IMR-90 (cell line): ENCODE results near the gene GPR180. TPM values are rescaled to one million over a fixed set of nuclear protein-coding genes. Genes with fewer than 3 reads are reported as not detected.

ENCODE experiments used
- ATAC-seq: fragments of 200-7000 bp; cut with Tn5 transposase; 2 replicates; pipeline ENCODE4 v1.9.1; 2020; ENCODE audit warnings: low read depth, mild to moderate bottlenecking, moderate library complexity
- BruUV-seq: library from RNA; stranded (reverse); fragments of 400-500 nt; replicated peaks from 2 replicates; lab custom pipeline; 2021; lab: Mats Ljungman, UMichigan
- CTCF ChIA-PET: fragments of 300-600 bp; formaldehyde crosslinking; extraction: SDS; loops from one replicate; lab custom pipeline; 2021; ENCODE audit warnings: antibody characterized with exemption; lab: Yijun Ruan, JAX
- POLR2A ChIA-PET: fragments of 300-600 bp; sonication (Branson Sonifier 250); formaldehyde crosslinking; loops from one replicate; lab custom pipeline; 2022; ENCODE audit warnings: antibody characterized with exemption; ENCODE audit not compliant: unreplicated experiment; lab: Charles Lee
- DNase-seq: peaks from one replicate; pipeline ENCODE4 v3.0.0; 2013
- H2AFZ ChIP-seq: replicated peaks from 2 replicates; pipeline ENCODE3; 2013; ENCODE audit warnings: low read length, mild to moderate bottlenecking; ENCODE audit not compliant: poor library complexity
- H2AK5ac ChIP-seq: 2 replicates; pipeline ENCODE4 v1.6.1; 2013; ENCODE audit warnings: low read depth, low read length, inconsistent platforms
- H2AK9ac ChIP-seq: replicated peaks from 2 replicates; pipeline ENCODE3; 2013; ENCODE audit warnings: mild to moderate bottlenecking, low read depth, low read length, moderate library complexity; ENCODE audit not compliant: poor library complexity
- H2BK120ac ChIP-seq: 2 replicates; pipeline ENCODE4 v1.6.1; 2013; ENCODE audit warnings: low read depth, low read length, inconsistent platforms
- H2BK15ac ChIP-seq: 3 replicates; pipeline ENCODE4 v1.6.1; 2013; ENCODE audit warnings: low read depth, low read length, inconsistent platforms
- H2BK20ac ChIP-seq: 2 replicates; pipeline ENCODE4 v1.6.1; 2013; ENCODE audit warnings: low read depth, mild to moderate bottlenecking, inconsistent platforms, low read length, moderate library complexity
- H2BK5ac ChIP-seq: 2 replicates; pipeline ENCODE4 v1.6.1; 2013; ENCODE audit warnings: mild to moderate bottlenecking, low read depth, low read length, inconsistent platforms; ENCODE audit not compliant: poor library complexity, severe bottlenecking
- H3K14ac ChIP-seq: replicated peaks from 2 replicates; pipeline ENCODE4 v1.6.1; 2013; ENCODE audit warnings: low read depth, low read length, inconsistent platforms
- H3K18ac ChIP-seq: 2 replicates; pipeline ENCODE4 v1.6.1; 2013; ENCODE audit warnings: low read depth, low read length, control low read depth
- H3K23ac ChIP-seq: 2 replicates; pipeline ENCODE4 v1.6.1; 2013; ENCODE audit warnings: low read depth, low read length, inconsistent platforms
- H3K27ac ChIP-seq: 2 replicates; pipeline ENCODE4 v1.5.1; 2013; ENCODE audit warnings: mild to moderate bottlenecking, control low read depth, low read length; ENCODE audit not compliant: insufficient read depth
- H3K27me3 ChIP-seq: 2 replicates; pipeline ENCODE4 v1.6.1; 2013; ENCODE audit warnings: low read length; ENCODE audit not compliant: control insufficient read depth, insufficient read depth
- H3K36me3 ChIP-seq: 2 replicates; pipeline ENCODE4 v1.6.1; 2013; ENCODE audit warnings: low read length, mixed read lengths; ENCODE audit not compliant: control insufficient read depth, insufficient read depth
- H3K4ac ChIP-seq: 2 replicates; pipeline ENCODE4 v1.6.1; 2013; ENCODE audit warnings: low read depth, low read length, inconsistent platforms
- H3K4me1 ChIP-seq: 2 replicates; pipeline ENCODE4 v1.6.1; 2013; ENCODE audit warnings: low read length, mixed read lengths; ENCODE audit not compliant: control insufficient read depth, insufficient read depth
- H3K4me2 ChIP-seq: 2 replicates; pipeline ENCODE4 v1.6.1; 2013; ENCODE audit warnings: low read depth, mild to moderate bottlenecking, control low read depth, low read length, moderate library complexity
- H3K4me3 ChIP-seq: 2 replicates; pipeline ENCODE4 v1.5.1; 2013; ENCODE audit warnings: low read depth, mild to moderate bottlenecking, control low read depth, low read length, moderate library complexity; ENCODE audit not compliant: insufficient read depth
- H3K56ac ChIP-seq: 2 replicates; pipeline ENCODE4 v1.6.1; 2013; ENCODE audit warnings: low read length, inconsistent platforms; ENCODE audit not compliant: insufficient read depth; ENCODE audit errors: extremely low read depth
- H3K79me1 ChIP-seq, 2 experiments: 2 replicates each; pipeline ENCODE4 v1.6.1; 2013; ENCODE audit warnings: low read length in 2 of 2, inconsistent platforms in 1 of 2, low read depth in 1 of 2
- H3K9ac ChIP-seq: 2 replicates; pipeline ENCODE4 v1.6.1; 2013; ENCODE audit warnings: low read depth, low read length, control low read depth
- H3K9me1 ChIP-seq: 2 replicates; pipeline ENCODE4 v1.6.1; 2013; ENCODE audit warnings: low read length, inconsistent platforms; ENCODE audit not compliant: insufficient read depth
- H3K9me3 ChIP-seq: 2 replicates; pipeline ENCODE4 v1.6.1; 2013; ENCODE audit warnings: low read length; ENCODE audit not compliant: control insufficient read depth, insufficient read depth
- H4K20me1 ChIP-seq: 2 replicates; pipeline ENCODE4 v1.6.1; 2013; ENCODE audit warnings: low read length, inconsistent platforms; ENCODE audit not compliant: insufficient read depth
- H4K5ac ChIP-seq: 2 replicates; pipeline ENCODE4 v1.6.1; 2013; ENCODE audit warnings: mild to moderate bottlenecking, low read depth, low read length, control low read depth
- H4K8ac ChIP-seq, 2 experiments: 2 replicates each; pipeline ENCODE4 v1.6.1; 2013; ENCODE audit warnings: low read depth in 2 of 2, low read length in 2 of 2, control low read depth in 1 of 2, inconsistent platforms in 1 of 2
- H4K91ac ChIP-seq: 2 replicates; pipeline ENCODE4 v1.6.1; 2013; ENCODE audit warnings: low read depth, low read length, inconsistent platforms; ENCODE audit not compliant: insufficient read depth
- CEBPB ChIP-seq: IDR thresholded peaks from 2 replicates; pipeline ENCODE4 v1.6.1; 2012; ENCODE audit warnings: low read depth, low read length, improper control_type of control experiment
- MAFK ChIP-seq: IDR thresholded peaks from 2 replicates; pipeline ENCODE4 v1.6.1; 2012; ENCODE audit warnings: low read depth, low read length, improper control_type of control experiment
- WGBS, 2 experiments: methylation state at CpG; one replicate each; pipeline versions ENCODE4 v1.1.5 to v1.1.7; 2013; ENCODE audit warnings: missing lambda C conversion rate in 2 of 2; ENCODE audit not compliant: insufficient read length in 1 of 2; ENCODE audit errors: extremely low coverage in 2 of 2; 5-methylcytosine and 5-hydroxymethylcytosine counted together
- dilution Hi-C: fragments of 300-500 bp; cut with HindIII; formaldehyde crosslinking; loops from one replicate; pipeline ENCODE4 v1.14.3; 2018; ENCODE audit warnings: low sequenced_read_pairs; ENCODE audit not compliant: unreplicated experiment
- in situ Hi-C: fragments of 300-500 bp; cut with MboI; formaldehyde crosslinking; loops from 3 replicates; pipeline ENCODE4 v1.14.3; 2019; ENCODE audit warnings: low sequenced_read_pairs, inconsistent platforms, mixed read lengths
- intact Hi-C: fragments of 100-400 bp; cut with micrococcal nuclease; formaldehyde crosslinking; loops from 2 replicates; pipeline ENCODE4 v1.10.0; 2022
- polyA plus RNA-seq, 3 experiments: library from polyadenylated mRNA; depleted of rRNA; stranded (reverse); fragments of >200 nt; gene quantifications; 2 replicates each; pipeline ENCODE4 v1.2.3, GENCODE V29; 2012; ENCODE audit warnings: low replicate concordance in 1 of 3
- total RNA-seq: library from RNA; depleted of rRNA; stranded (reverse); fragments of >200 nt; gene quantifications from 2 replicates; pipeline ENCODE4 v1.2.3, GENCODE V29; 2012
- TF ChIP-seq, protein P1 (sequence below): conservative IDR thresholded peaks from 2 replicates; pipeline ENCODE4 v1.5.1; 2012; ENCODE audit warnings: mild to moderate bottlenecking, low read depth, low read length, improper control_type of control experiment

The GPR180 gene
- total and polyA plus RNA-seq, 2 of the 4 experiments (the other 2 are of a cell fraction) = 2.8 to 10.8 TPM

DNA sequence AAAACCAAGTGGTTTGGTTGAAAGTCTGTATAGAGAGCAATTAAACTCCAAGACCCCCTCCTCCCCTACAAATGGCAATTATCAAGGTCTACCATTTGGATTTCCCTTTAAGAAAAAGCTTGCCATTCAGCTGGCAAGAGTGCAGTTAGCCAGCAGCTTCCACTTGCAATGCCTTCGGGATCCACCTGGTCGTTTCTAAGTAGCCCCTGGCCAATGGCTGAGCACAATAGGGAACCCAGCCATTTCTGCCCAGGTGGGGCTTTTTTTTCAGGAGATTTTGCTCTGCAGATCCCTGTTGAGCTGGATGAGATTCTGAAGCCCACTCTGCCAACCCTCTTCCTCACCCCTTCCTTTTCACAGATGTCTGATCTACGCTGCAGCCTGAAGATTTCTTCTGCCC, 32.0 kb upstream of the GPR180 start:
- Histone ChIP-seq H2BK15ac (no peak overlapping the region), H3K4me2 (no peak overlapping the region), H4K20me1 (no peaks in the 10 kb centered on the region), H3K4ac (no peak overlapping the region), H3K18ac (no peak overlapping the region), H2BK20ac (no peak overlapping the region), H3K9me1 (no peaks in the 10 kb centered on the region), H3K14ac (no peak overlapping the region), H4K5ac (no peak overlapping the region), H3K9me3 (no peaks in the 10 kb centered on the region), H2AFZ (no peak overlapping the region), H3K4me3 (no peak overlapping the region), H3K4me1 (no peaks in the 10 kb centered on the region), H3K79me1 (no peaks in the 10 kb centered on the region), H2BK5ac (no peak overlapping the region), H3K56ac (no peak overlapping the region), H3K27me3 (no peaks in the 10 kb centered on the region), H3K9ac (no peak overlapping the region), H2AK9ac (no peak overlapping the region), H3K23ac (no peak overlapping the region), H4K91ac (no peak overlapping the region), H3K36me3 (peaks cover 30% of the 10 kb centered on the region), H2BK120ac (no peak overlapping the region), H2AK5ac (no peak overlapping the region), H4K8ac (no peak overlapping the region), H3K27ac (no peak overlapping the region)
- TF ChIP-seq CEBPB (no peak), MAFK (no peak)
- TF ChIP-seq, protein P1, sequence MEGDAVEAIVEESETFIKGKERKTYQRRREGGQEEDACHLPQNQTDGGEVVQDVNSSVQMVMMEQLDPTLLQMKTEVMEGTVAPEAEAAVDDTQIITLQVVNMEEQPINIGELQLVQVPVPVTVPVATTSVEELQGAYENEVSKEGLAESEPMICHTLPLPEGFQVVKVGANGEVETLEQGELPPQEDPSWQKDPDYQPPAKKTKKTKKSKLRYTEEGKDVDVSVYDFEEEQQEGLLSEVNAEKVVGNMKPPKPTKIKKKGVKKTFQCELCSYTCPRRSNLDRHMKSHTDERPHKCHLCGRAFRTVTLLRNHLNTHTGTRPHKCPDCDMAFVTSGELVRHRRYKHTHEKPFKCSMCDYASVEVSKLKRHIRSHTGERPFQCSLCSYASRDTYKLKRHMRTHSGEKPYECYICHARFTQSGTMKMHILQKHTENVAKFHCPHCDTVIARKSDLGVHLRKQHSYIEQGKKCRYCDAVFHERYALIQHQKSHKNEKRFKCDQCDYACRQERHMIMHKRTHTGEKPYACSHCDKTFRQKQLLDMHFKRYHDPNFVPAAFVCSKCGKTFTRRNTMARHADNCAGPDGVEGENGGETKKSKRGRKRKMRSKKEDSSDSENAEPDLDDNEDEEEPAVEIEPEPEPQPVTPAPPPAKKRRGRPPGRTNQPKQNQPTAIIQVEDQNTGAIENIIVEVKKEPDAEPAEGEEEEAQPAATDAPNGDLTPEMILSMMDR = no peak
- ATAC-seq = no peak
- DNase-seq = no peak
- in situ Hi-C loops = no loop called here
- WGBS, 2 experiments = no CpG with 5 or more reads among the region's 3 CpGs
- intact Hi-C loops = no loop called here
- no TSS peak for BruUV-seq
- ChIA-PET CTCF (no interaction called here), POLR2A (interaction anchor here (0.7 kb wide), 1 partner anchor 26 kb away, joined by 6 read pairs; no protein-coding TSS in a partner anchor)
- dilution Hi-C loops = no loop called here
